ENCODE data around the gene FBXW8.

The FBXW8 gene

GRCh38 chr12:116948298-116948697 is 37.5 kb downstream of the FBXW8 start:
- Histone ChIP-seq H3K36me3 (ENCODE audit: control insufficient read depth in 2 of 2, insufficient read depth in 1 of 2, low read length in 2 of 2) (peaks cover 0 to 52% of the 10 kb centered on the region in 2 experiments; a peak in 2 of 3 replicates), H3K4me3 (ENCODE audit: low read depth, low read length) (no peak overlapping the region), H3K9me3 (ENCODE audit: control insufficient read depth, insufficient read depth, low read depth, low read length) (no peaks in the 10 kb centered on the region), H3K27ac (ENCODE audit: extremely low read depth, low read depth, low read length) (no peak overlapping the region), H3K4me1 (ENCODE audit: control insufficient read depth, insufficient read depth, low read length) (no peaks in the 10 kb centered on the region)
- CTCF ChIA-PET, result no interaction called here
- TF ChIP-seq ATF2 (tag by site-specific recombination; IDR thresholded peaks at IDR 0.05; ENCODE audit: low read depth) (peak; percentile 80), ZFP3 (tag by site-specific recombination; IDR thresholded peaks at IDR 0.05; ENCODE audit: low read depth) (no peak)
- POLR2A ChIA-PET, result no interaction called here

DNA sequence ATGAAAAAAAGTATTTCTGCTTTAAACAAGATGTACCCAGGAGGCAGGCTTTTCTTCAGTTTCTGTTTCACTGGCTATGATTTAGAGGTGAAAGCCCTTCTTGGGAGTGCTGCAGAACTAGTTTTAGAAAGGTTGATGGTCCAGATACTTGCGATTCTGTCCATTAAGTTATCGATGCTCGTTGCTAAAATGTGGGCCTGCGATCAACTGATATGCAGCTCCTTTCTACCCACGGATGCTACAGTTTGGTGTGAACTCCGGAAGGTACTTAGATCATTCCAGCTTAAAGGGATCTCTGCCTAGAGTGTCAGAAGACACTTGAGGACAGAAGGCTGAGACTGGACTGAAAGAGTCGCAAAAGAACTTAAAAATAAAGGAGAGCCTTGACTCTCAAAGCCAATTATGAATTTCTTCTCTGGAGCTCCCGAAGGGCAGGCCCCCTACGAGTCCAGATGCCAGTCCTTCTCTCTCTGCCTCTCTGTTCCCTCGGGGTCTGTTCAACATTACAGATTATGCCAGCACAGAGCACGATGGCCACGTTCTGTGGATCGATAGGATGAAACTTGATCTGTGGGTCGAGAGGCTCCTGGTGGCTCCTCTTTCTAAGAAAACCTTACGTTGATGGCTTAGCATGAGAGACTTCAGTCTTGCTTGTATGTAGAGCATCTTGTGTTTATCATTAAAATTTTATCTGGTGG is 40.0 kb downstream of the FBXW8 start:
- ChIA-PET POLR2A (no interaction called here), CTCF (no interaction called here)
- H3K4me3 ChIP-seq (ENCODE audit: low read depth, low read length), result no peak overlapping the region
- peaks cover 5% of the 10 kb centered on the region; the same call in 1 of the 2 replicates for H3K4me1 ChIP-seq (ENCODE audit: control insufficient read depth, insufficient read depth, low read length)
- H3K36me3 ChIP-seq (ENCODE audit: control insufficient read depth in 2 of 2, insufficient read depth in 1 of 2, low read length in 2 of 2), result peaks cover 0 to 41% of the 10 kb centered on the region in 2 experiments; a peak in 2 of 3 replicates
- no peaks in the 10 kb centered on the region for H3K9me3 ChIP-seq (ENCODE audit: control insufficient read depth, insufficient read depth, low read depth, low read length)
- peak; percentile 47; the same call in 1 of the 2 replicates for TF ChIP-seq ZBTB17 (tag by site-specific recombination; IDR thresholded peaks at IDR 0.05)
- TF ChIP-seq BCL11A (tag by site-specific recombination; IDR thresholded peaks at IDR 0.05; ENCODE audit: low read depth), result no peak
- no peak for TF ChIP-seq ZFP3 (tag by site-specific recombination; IDR thresholded peaks at IDR 0.05; ENCODE audit: low read depth)
- no peak for TF ChIP-seq ZNF302 (tag by site-specific recombination; IDR thresholded peaks at IDR 0.05; ENCODE audit: low read depth)
- TF ChIP-seq ZNF549 (tag by site-specific recombination; IDR thresholded peaks at IDR 0.05), result no peak
- no peak for TF ChIP-seq GLI4 (tag by site-specific recombination; IDR thresholded peaks at IDR 0.05)
- TF ChIP-seq ZNF501 (tag by site-specific recombination; IDR thresholded peaks at IDR 0.05), result no peak
- no peak overlapping the region for H3K27ac ChIP-seq (ENCODE audit: extremely low read depth, low read depth, low read length)

- Histone ChIP-seq H3K4me3 (ENCODE audit: low read depth, low read length) (no peak overlapping the region), H3K36me3 (ENCODE audit: control insufficient read depth in 2 of 2, insufficient read depth in 1 of 2, low read length in 2 of 2) (peaks cover 0 to 7% of the 10 kb centered on the region in 2 experiments; a peak in 1 of 3 replicates), H3K9me3 (ENCODE audit: control insufficient read depth, insufficient read depth, low read depth, low read length) (no peaks in the 10 kb centered on the region), H3K27ac (ENCODE audit: extremely low read depth, low read depth, low read length) (no peak overlapping the region), H3K4me1 (ENCODE audit: control insufficient read depth, insufficient read depth, low read length) (peaks cover 12% of the 10 kb centered on the region)
- ChIA-PET CTCF (interaction anchor here (0.7 to 0.9 kb wide), 2 partner anchors 251 to 406 kb away, joined by 3 read pairs; no protein-coding TSS in a partner anchor), POLR2A (no interaction called here)
- no peak for TF ChIP-seq ZNF548 (tag by site-specific recombination; IDR thresholded peaks at IDR 0.05)
- TF ChIP-seq, protein P1, sequence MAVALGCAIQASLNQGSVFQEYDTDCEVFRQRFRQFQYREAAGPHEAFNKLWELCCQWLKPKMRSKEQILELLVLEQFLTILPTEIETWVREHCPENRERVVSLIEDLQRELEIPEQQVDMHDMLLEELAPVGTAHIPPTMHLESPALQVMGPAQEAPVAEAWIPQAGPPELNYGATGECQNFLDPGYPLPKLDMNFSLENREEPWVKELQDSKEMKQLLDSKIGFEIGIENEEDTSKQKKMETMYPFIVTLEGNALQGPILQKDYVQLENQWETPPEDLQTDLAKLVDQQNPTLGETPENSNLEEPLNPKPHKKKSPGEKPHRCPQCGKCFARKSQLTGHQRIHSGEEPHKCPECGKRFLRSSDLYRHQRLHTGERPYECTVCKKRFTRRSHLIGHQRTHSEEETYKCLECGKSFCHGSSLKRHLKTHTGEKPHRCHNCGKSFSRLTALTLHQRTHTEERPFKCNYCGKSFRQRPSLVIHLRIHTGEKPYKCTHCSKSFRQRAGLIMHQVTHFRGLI (tag by site-specific recombination; IDR thresholded peaks at IDR 0.05), result no peak
- TF ChIP-seq ZSCAN23 (tag by site-specific recombination; IDR thresholded peaks at IDR 0.05), result no peak
- TF ChIP-seq, protein P2, sequence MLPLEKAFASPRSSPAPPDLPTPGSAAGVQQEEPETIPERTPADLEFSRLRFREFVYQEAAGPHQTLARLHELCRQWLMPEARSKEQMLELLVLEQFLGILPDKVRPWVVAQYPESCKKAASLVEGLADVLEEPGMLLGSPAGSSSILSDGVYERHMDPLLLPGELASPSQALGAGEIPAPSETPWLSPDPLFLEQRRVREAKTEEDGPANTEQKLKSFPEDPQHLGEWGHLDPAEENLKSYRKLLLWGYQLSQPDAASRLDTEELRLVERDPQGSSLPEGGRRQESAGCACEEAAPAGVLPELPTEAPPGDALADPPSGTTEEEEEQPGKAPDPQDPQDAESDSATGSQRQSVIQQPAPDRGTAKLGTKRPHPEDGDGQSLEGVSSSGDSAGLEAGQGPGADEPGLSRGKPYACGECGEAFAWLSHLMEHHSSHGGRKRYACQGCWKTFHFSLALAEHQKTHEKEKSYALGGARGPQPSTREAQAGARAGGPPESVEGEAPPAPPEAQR (tag by site-specific recombination; IDR thresholded peaks at IDR 0.05), result no peak
- no peak for TF ChIP-seq ZBTB26 (tag by site-specific recombination; optimal IDR thresholded peaks at IDR 0.05)
- no peak for TF ChIP-seq ZNF561 (tag by site-specific recombination; IDR thresholded peaks at IDR 0.05; ENCODE audit: borderline replicate concordance)
- no peak for TF ChIP-seq ZBTB17 (tag by site-specific recombination; IDR thresholded peaks at IDR 0.05)
- TF ChIP-seq ZNF146 (tag by site-specific recombination; IDR thresholded peaks at IDR 0.05), result no peak
- TF ChIP-seq ZNF292 (tag by site-specific recombination; IDR thresholded peaks at IDR 0.05; ENCODE audit: borderline replicate concordance, low read depth), result no peak
- no peak for TF ChIP-seq KLF8 (tag by site-specific recombination; IDR thresholded peaks at IDR 0.05)
- TF ChIP-seq ZNF10 (tag by site-specific recombination; IDR thresholded peaks at IDR 0.05), result no peak
- TF ChIP-seq ZFP41 (tag by site-specific recombination; IDR thresholded peaks at IDR 0.05; ENCODE audit: borderline replicate concordance), result no peak
- no peak for TF ChIP-seq ZFP37 (tag by site-specific recombination; IDR thresholded peaks at IDR 0.05)
- TF ChIP-seq ZNF843 (tag by site-specific recombination; IDR thresholded peaks at IDR 0.05), result no peak
- TF ChIP-seq ZBTB7A (tag by site-specific recombination; IDR thresholded peaks at IDR 0.05; ENCODE audit: low read depth), result no peak
- TF ChIP-seq, protein P3, sequence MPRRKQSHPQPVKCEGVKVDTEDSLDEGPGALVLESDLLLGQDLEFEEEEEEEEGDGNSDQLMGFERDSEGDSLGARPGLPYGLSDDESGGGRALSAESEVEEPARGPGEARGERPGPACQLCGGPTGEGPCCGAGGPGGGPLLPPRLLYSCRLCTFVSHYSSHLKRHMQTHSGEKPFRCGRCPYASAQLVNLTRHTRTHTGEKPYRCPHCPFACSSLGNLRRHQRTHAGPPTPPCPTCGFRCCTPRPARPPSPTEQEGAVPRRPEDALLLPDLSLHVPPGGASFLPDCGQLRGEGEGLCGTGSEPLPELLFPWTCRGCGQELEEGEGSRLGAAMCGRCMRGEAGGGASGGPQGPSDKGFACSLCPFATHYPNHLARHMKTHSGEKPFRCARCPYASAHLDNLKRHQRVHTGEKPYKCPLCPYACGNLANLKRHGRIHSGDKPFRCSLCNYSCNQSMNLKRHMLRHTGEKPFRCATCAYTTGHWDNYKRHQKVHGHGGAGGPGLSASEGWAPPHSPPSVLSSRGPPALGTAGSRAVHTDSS (tag by site-specific recombination; IDR thresholded peaks at IDR 0.05), result no peak
Observed at GRCh38 chr12:116954710-116955381, 44.1 kb downstream of the FBXW8 start.
